A549 (cell line): ENCODE results near the gene MLX. TPM values are rescaled to one million over a fixed set of nuclear protein-coding genes. Genes with fewer than 3 reads are reported as not detected.

ENCODE experiments used
- ATAC-seq, 2 experiments: fragments of 200-7000 bp in 1 of 2; fragments of >200 bp in 1 of 2; cut with Nextera tagmentation in 1 of 2; cut with Tn5 transposase in 1 of 2; 3 replicates each; pipeline versions ENCODE4 v1.8.0 to v1.9.1; 2018 to 2020; ENCODE audit warnings: mild to moderate bottlenecking in 1 of 2, moderate library complexity in 1 of 2
- CTCF ChIA-PET: fragments of 300-600 bp; sonication (Branson Sonifier 250); formaldehyde crosslinking; extraction: SDS; loops from one replicate; lab custom pipeline; 2021; ENCODE audit warnings: antibody characterized with exemption, inconsistent platforms; lab: Yijun Ruan, JAX
- POLR2A ChIA-PET: fragments of 350-600 bp; formaldehyde crosslinking; extraction: SDS; loops from one replicate; lab custom pipeline; 2021; ENCODE audit warnings: antibody characterized with exemption, inconsistent platforms; lab: Yijun Ruan, JAX
- DNase-seq, 2 experiments: peaks; one replicate each; pipeline versions ENCODE4 v3.0.0 to v3.0.0-alpha.2; 2011 to 2016; ENCODE audit warnings: low read depth in 1 of 2, low spot score in 1 of 2
- FAIRE-seq: peaks from 2 replicates; lab custom pipeline; 2011; peaks lifted over from hg19 to GRCh38; lab: Jason Lieb, UNC
- H3K27ac ChIP-seq, 2 experiments: fragments of >200 bp; sonication (Bioruptor Twin); formaldehyde crosslinking; 3 replicates each; pipeline ENCODE4 v1.5.1; 2016 to 2017
- H3K4me1 ChIP-seq: fragments of >200 bp; sonication (Bioruptor Twin); formaldehyde crosslinking; 3 replicates; pipeline ENCODE4 v1.6.1; 2016
- H3K4me2 ChIP-seq: fragments of >200 bp; sonication (Bioruptor Twin); formaldehyde crosslinking; 3 replicates; pipeline ENCODE4 v1.6.1; 2016
- H3K4me3 ChIP-seq: fragments of >200 bp; sonication (Bioruptor Twin); formaldehyde crosslinking; 3 replicates; pipeline ENCODE4 v1.5.1; 2016
- H3K9me3 ChIP-seq: fragments of >200 bp; sonication (Bioruptor Twin); formaldehyde crosslinking; 3 replicates; pipeline ENCODE4 v1.6.1; 2016
- CEBPB ChIP-seq, 2 experiments: fragments of >200 bp in 1 of 2; sonication (Bioruptor Twin) in 1 of 2; formaldehyde crosslinking in 1 of 2; IDR thresholded peaks; 2 replicates each; pipeline ENCODE4 v1.6.1; 2012 to 2016
- FOSB ChIP-seq: fragments of 250-450 bp; sonication (Bioruptor Pico); IDR thresholded peaks from 2 replicates; pipeline ENCODE4 v1.5.0; 2020; ENCODE audit warnings: mild to moderate bottlenecking, moderate library complexity
- FOSL2 ChIP-seq, 2 experiments: fragments of 450-650 bp in 1 of 2; fragments of >200 bp in 1 of 2; sonication (Bioruptor Twin) in 1 of 2; formaldehyde crosslinking; IDR thresholded peaks; 2 replicates each; pipeline versions ENCODE4 v1.5.0 to v1.6.1; 2016 to 2020; ENCODE audit warnings: mild to moderate bottlenecking in 1 of 2, moderate library complexity in 1 of 2
- HEYL ChIP-seq: fragments of 250-450 bp; sonication (Bioruptor Pico); IDR thresholded peaks from 2 replicates; pipeline ENCODE4 v1.8.0; 2021; ENCODE audit warnings: mild to moderate bottlenecking, moderate library complexity
- HMGXB4 ChIP-seq: fragments of 250-450 bp; sonication (Bioruptor Pico); IDR thresholded peaks from 2 replicates; pipeline ENCODE4 v1.5.0; 2021; ENCODE audit warnings: mild to moderate bottlenecking, moderate library complexity, borderline replicate concordance
- HOXA7 ChIP-seq: fragments of 250-450 bp; sonication (Bioruptor Pico); IDR thresholded peaks from 2 replicates; pipeline ENCODE4 v1.5.0; 2020; ENCODE audit warnings: mild to moderate bottlenecking, moderate library complexity
- JUN ChIP-seq, 2 experiments: fragments of >200 bp; sonication (Bioruptor Twin); formaldehyde crosslinking; IDR thresholded peaks; 2 replicates in 1 of 2; 3 replicates in 1 of 2; pipeline ENCODE4 v1.6.1; 2016 to 2017
- KDM5A ChIP-seq: fragments of 200-600 bp; sonication (generic); IDR thresholded peaks from 2 replicates; pipeline ENCODE4 v1.6.1; 2016; ENCODE audit warnings: antibody characterized with exemption, mild to moderate bottlenecking
- NR3C1 ChIP-seq: fragments of >200 bp; sonication (Bioruptor Twin); formaldehyde crosslinking; IDR thresholded peaks from 3 replicates; pipeline ENCODE4 v1.6.1; 2017
- PBX3 ChIP-seq: IDR thresholded peaks from 2 replicates; pipeline ENCODE4 v1.6.1; 2012
- RAD21 ChIP-seq, 2 experiments: fragments of >200 bp in 1 of 2; sonication (Bioruptor Twin) in 1 of 2; formaldehyde crosslinking in 1 of 2; IDR thresholded peaks in 1 of 2; conservative IDR thresholded peaks in 1 of 2; 2 replicates in 1 of 2; 3 replicates in 1 of 2; pipeline ENCODE4 v1.6.1; 2012 to 2018; ENCODE audit warnings: inconsistent platforms in 1 of 2
- RARB ChIP-seq: fragments of 250-450 bp; sonication (Bioruptor Pico); IDR thresholded peaks from 2 replicates; pipeline ENCODE4 v1.8.0; 2021; ENCODE audit warnings: mild to moderate bottlenecking, moderate library complexity
- SMC3 ChIP-seq: fragments of >200 bp; sonication (Bioruptor Twin); formaldehyde crosslinking; IDR thresholded peaks from 3 replicates; pipeline ENCODE4 v1.6.1; 2018; ENCODE audit warnings: inconsistent platforms
- WGBS: methylation state at CpG from one replicate; pipeline ENCODE4 v1.1.6; 2017; ENCODE audit errors: missing lambda C conversion rate; 5-methylcytosine and 5-hydroxymethylcytosine counted together
- polyA plus RNA-seq, 4 experiments: library from polyadenylated mRNA; depleted of rRNA in 3 of 4; stranded (reverse); fragments of >200 nt; fragmentation: RNase III in 1 of 4; extraction: RNeasy Plus Mini Kit Qiagen cat#74134 plus additional on column Dnase treatment in 1 of 4; gene quantifications; 2 replicates in 3 of 4; 3 replicates in 1 of 4; pipeline ENCODE4 v1.2.3, GENCODE V29; 2011 to 2017

The MLX gene
- polyA plus RNA-seq, 2 of the 4 experiments (the other 2 are of a cell fraction) = 46.3 to 48.0 TPM

DNA sequence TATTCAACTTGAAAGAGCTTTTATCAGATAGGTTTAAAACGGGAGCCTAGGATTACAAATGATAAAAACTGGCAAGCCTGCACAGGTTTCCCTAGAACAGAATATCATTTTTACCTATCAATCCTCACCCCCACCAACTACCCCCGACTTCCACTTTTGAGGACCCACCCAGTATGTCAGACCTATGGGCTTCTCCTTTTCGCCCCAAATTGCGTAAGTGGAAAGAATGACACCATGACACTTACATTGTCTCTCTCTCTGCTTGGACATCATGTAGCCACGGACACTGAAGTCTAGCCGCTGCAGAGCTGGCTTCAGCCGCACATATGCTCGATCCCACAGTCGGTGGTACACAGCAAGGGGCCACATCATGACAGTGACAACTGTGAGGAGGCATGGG, 18.0 kb downstream of the MLX start:
- ATAC-seq (no peak), DNase-seq (no peak), FAIRE-seq (no peak)
- no peaks in the 10 kb centered on the region for H3K4me1 ChIP-seq
- POLR2A ChIA-PET = interaction anchor here (0.6 kb wide), 2 partner anchors 25 to 635 kb away, joined by 5 read pairs; partner anchors contain the start of gene TUBG1
- no peak overlapping the region for H3K27ac ChIP-seq
- H3K4me2 ChIP-seq = no peak overlapping the region
- TF ChIP-seq KDM5A (no peak), PBX3 (no peak), HOXA7 (CRISPR knock-in tag) (no peak), SMC3 (no peak), CEBPB (IDR thresholded peaks at IDR 0.05) (no peak), FOSL2 (IDR thresholded peaks at IDR 0.05) (no peak), FOSL2 (CRISPR knock-in tag; IDR thresholded peaks at IDR 0.05) (no peak), RAD21 (conservative IDR thresholded peaks at IDR 0.05 in 1 of 2, IDR thresholded peaks at IDR 0.05 in 1 of 2) (no peak), JUN (IDR thresholded peaks at IDR 0.05) (no peak)
- CTCF ChIA-PET = interaction anchor here (0.9 to 15.8 kb wide), 6 partner anchors 6 to 239 kb away, joined by 3 to 394 read pairs (median 13); partner anchors contain the start of genes BECN1, CCR10, PLEKHH3 and PSMC3IP
- WGBS = 84% methylated on average over 9 of the region's 9 CpGs
- H3K9me3 ChIP-seq = no peaks in the 10 kb centered on the region
- H3K4me3 ChIP-seq = no peak overlapping the region

DNA sequence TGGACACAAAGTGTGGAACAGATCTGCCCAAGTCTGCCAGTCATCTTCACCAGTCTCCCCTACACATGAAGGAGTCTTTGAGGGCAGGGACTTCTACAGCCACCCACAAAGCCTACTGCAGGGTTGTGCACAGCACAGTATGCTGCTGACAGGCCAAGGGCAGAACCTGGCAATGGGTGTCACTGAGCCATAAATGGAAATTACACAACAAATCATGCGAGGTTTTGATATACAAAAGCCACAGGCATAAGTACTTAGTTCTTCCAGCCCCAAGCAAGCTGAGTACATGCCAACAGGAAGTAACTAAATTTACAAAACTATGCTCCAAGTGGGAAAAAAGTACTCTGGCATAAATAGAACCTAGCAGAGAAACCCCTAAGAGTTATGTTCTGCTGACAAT, 18.5 kb downstream of the MLX start:
- no peak for TF ChIP-seq HMGXB4 (CRISPR knock-in tag)
- no peak for TF ChIP-seq PBX3
- no peak for TF ChIP-seq HEYL (CRISPR knock-in tag)
- TF ChIP-seq NR3C1 = no peak
- CTCF ChIA-PET = interaction anchor here (1.5 to 15.8 kb wide), 4 partner anchors 7 to 239 kb away, joined by 3 to 394 read pairs (median 64); partner anchors contain the start of genes BECN1, CCR10, PLEKHH3 and PSMC3IP
- Histone ChIP-seq H3K27ac (no peak overlapping the region), H3K9me3 (no peaks in the 10 kb centered on the region), H3K4me1 (no peaks in the 10 kb centered on the region), H3K4me2 (no peak overlapping the region), H3K4me3 (no peak overlapping the region)
- POLR2A ChIA-PET = interaction anchor here (0.6 kb wide), 2 partner anchors 24 to 634 kb away, joined by 5 read pairs; partner anchors contain the start of gene TUBG1
- 78% methylated on average over 1 of the region's 1 CpG for WGBS
- ATAC-seq (no peak), FAIRE-seq (no peak), DNase-seq (no peak)

- WGBS = 81% methylated on average over 7 of the region's 7 CpGs
- POLR2A ChIA-PET = interaction anchor here (0.6 kb wide), 1 partner anchor 11 kb away, joined by 10 read pairs; no protein-coding TSS in a partner anchor
- TF ChIP-seq FOSB (no peak), HMGXB4 (CRISPR knock-in tag) (no peak), RARB (CRISPR knock-in tag) (no peak)
- CTCF ChIA-PET = interaction anchor here (0.6 to 15.8 kb wide), 11 partner anchors 8 to 351 kb away, joined by 3 to 394 read pairs (median 4); partner anchors contain the start of genes CCR10, PLEKHH3 and PSMC3IP
- Histone ChIP-seq H3K9me3 (no peaks in the 10 kb centered on the region), H3K4me1 (no peaks in the 10 kb centered on the region), H3K27ac (no peak overlapping the region), H3K4me3 (no peak overlapping the region), H3K4me2 (no peak overlapping the region)
- DNase-seq (no peak), ATAC-seq (no peak), FAIRE-seq (no peak)
Measured at GRCh38 chr17:42586514-42587230, 19.8 kb downstream of the MLX start.
